HepG2 (cell line): Measurements from ENCODE around the gene MAPK9. TPM values are rescaled to one million over a fixed set of nuclear protein-coding genes. Genes with fewer than 3 reads are reported as not detected.

Experiments used
- CBX5 ChIP-seq: sonication (generic); formaldehyde crosslinking; IDR thresholded peaks from 2 replicates; pipeline ENCODE4 v1.4.0; 2020; ENCODE audit warnings: missing genetic modification reagents, borderline replicate concordance
- DR1 ChIP-seq: sonication (generic); formaldehyde crosslinking; IDR thresholded peaks from 2 replicates; pipeline ENCODE4 v1.8.0; 2021; ENCODE audit warnings: mild to moderate bottlenecking, missing genetic modification reagents, inconsistent platforms
- SMC3 ChIP-seq: IDR thresholded peaks from 2 replicates; pipeline ENCODE4 v1.6.1; 2011; ENCODE audit warnings: low read length, improper control_type of control experiment
- ZBTB2 ChIP-seq: sonication (generic); formaldehyde crosslinking; IDR thresholded peaks from 2 replicates; pipeline ENCODE4 v1.8.0; 2022; ENCODE audit warnings: low read depth, missing genetic modification reagents
- ZHX1 ChIP-seq: sonication (generic); formaldehyde crosslinking; IDR thresholded peaks from 2 replicates; pipeline ENCODE4 v1.8.1; 2022; ENCODE audit warnings: low read depth, mild to moderate bottlenecking, missing genetic modification reagents
- ZNF557 ChIP-seq: sonication (generic); formaldehyde crosslinking; IDR thresholded peaks from 2 replicates; pipeline ENCODE4 v1.4.0; 2020; ENCODE audit warnings: missing genetic modification reagents
- ZNF841 ChIP-seq: sonication (generic); formaldehyde crosslinking; IDR thresholded peaks from 2 replicates; pipeline ENCODE4 v1.8.1; 2023; ENCODE audit warnings: missing genetic modification reagents, borderline replicate concordance
- polyA plus RNA-seq, 8 experiments: library from polyadenylated mRNA; depleted of rRNA in 3 of 8; stranded (reverse) in 7 of 8; unstranded in 1 of 8; fragments of >200 nt; fragmentation: Illumina TruSeq in 4 of 8; extraction: Trizol in 4 of 8; gene quantifications; 2 replicates each; pipeline versions ENCODE4 v1.2.1 to v1.2.3, GENCODE V29; 2011 to 2016; ENCODE audit warnings: low read depth in 4 of 8, missing spikeins in 1 of 8, mixed read lengths in 1 of 8; ENCODE audit not compliant: insufficient read depth in 1 of 8
- total RNA-seq, 5 experiments: library from RNA; depleted of rRNA; stranded (reverse); fragments of >200 nt; fragmentation: Illumina TruSeq; extraction: Trizol; gene quantifications; 2 replicates each; pipeline ENCODE4 v1.2.3, GENCODE V29; 2016; ENCODE audit warnings: low read depth in 1 of 5

MAPK9 gene
- total and polyA plus RNA-seq, 2 of the 13 experiments (the other 11 are each of a cell fraction or from before 2014, with no cell fraction given), result 30.1 to 56.1 TPM

- no peak for TF ChIP-seq ZHX1 (CRISPR knock-in tag)
- no peak for TF ChIP-seq DR1 (CRISPR knock-in tag)
- TF ChIP-seq ZBTB2, result no peak
- no peak for TF ChIP-seq ZNF841
- TF ChIP-seq CBX5 (CRISPR knock-in tag), result no peak
- no peak for TF ChIP-seq ZNF557 (CRISPR knock-in tag)
- TF ChIP-seq SMC3, result no peak
Observed at GRCh38 chr5:180202939-180203573, 88.8 kb downstream of the MAPK9 start (continued).
